ENCODE data around the gene SRR.

DNA sequence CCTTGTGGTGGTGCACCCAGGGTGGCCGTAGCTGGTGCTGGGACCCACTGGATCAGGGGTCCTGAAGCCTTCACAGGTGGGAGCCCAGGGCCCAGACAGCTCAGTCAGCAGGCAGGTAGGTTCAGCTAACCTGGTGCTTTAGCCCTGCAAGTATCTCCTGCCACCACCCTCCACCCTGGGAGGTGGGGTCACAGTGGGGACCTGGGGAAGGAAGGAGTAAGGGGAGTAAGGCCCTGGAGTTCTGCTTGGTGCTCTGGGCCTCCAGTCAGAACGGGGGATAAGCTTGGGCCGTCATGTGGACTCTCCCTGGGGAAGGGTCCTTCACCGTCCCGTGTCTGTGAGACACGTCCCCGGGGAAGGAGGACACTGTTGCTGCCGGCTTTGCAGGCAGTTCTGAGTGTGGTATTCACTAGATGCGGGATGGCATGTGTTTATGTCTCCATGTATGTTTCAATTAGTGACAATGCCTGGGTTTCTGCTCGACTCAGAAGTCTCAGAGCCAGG is 54.2 kb downstream of the SRR start:
- no peak for TF ChIP-seq ASH2L (IDR thresholded peaks at IDR 0.05; ENCODE audit: borderline replicate concordance, low read depth)
- no peak for TF ChIP-seq SUPT20H (IDR thresholded peaks at IDR 0.05; ENCODE audit: borderline replicate concordance, control insufficient read depth, low read depth, low read length)
- no peak for TF ChIP-seq CTCF (IDR thresholded peaks at IDR 0.05 in 2 of 3, conservative IDR thresholded peaks at IDR 0.05 in 1 of 3; ENCODE audit: control insufficient read depth in 2 of 3, extremely low read depth in 1 of 3, insufficient read depth in 1 of 3, low read depth in 3 of 3, low read length in 3 of 3)
- no peak for TF ChIP-seq POLR2A (IDR thresholded peaks at IDR 0.05; ENCODE audit: low read depth, low read length)
- no peak for TF ChIP-seq GABPA (IDR thresholded peaks at IDR 0.05; ENCODE audit: low read depth)
- TF ChIP-seq EZH2 (IDR thresholded peaks at IDR 0.05; ENCODE audit: borderline replicate concordance, control insufficient read depth, low read depth, low read length), result no peak
- TF ChIP-seq, protein P1, sequence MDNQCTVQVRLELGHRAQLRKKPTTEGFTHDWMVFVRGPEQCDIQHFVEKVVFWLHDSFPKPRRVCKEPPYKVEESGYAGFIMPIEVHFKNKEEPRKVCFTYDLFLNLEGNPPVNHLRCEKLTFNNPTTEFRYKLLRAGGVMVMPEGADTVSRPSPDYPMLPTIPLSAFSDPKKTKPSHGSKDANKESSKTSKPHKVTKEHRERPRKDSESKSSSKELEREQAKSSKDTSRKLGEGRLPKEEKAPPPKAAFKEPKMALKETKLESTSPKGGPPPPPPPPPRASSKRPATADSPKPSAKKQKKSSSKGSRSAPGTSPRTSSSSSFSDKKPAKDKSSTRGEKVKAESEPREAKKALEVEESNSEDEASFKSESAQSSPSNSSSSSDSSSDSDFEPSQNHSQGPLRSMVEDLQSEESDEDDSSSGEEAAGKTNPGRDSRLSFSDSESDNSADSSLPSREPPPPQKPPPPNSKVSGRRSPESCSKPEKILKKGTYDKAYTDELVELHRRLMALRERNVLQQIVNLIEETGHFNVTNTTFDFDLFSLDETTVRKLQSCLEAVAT (IDR thresholded peaks at IDR 0.05), result no peak
- TF ChIP-seq ZBTB4 (CRISPR knock-in tag; IDR thresholded peaks at IDR 0.05), result no peak
- TF ChIP-seq CBX3 (IDR thresholded peaks at IDR 0.05; ENCODE audit: borderline replicate concordance, low read depth), result no peak
- TF ChIP-seq ZBTB11 (CRISPR knock-in tag; IDR thresholded peaks at IDR 0.05), result no peak
- no peak for TF ChIP-seq CREB1 (IDR thresholded peaks at IDR 0.05; ENCODE audit: low read depth)
- no peak for TF ChIP-seq SREBF1 (IDR thresholded peaks at IDR 0.05; ENCODE audit: low read length)
- no peak for TF ChIP-seq TAF1 (IDR thresholded peaks at IDR 0.05; ENCODE audit: borderline replicate concordance, low read depth, low read length)
